Epithelial cell of esophagus (primary cell): ENCODE results near the gene MRLN.
A peak's percentile ranks its signal among the peaks of the same experiment; 100 is the strongest.

Source experiments
- DNase-seq: peaks from one replicate; pipeline ENCODE4 v3.0.0; 2010; ENCODE audit warnings: low read depth
- H3K4me3 ChIP-seq: 2 replicates; pipeline ENCODE4 v1.5.1; 2011; ENCODE audit warnings: mild to moderate bottlenecking, low read length, control low read depth
- CTCF ChIP-seq: IDR thresholded peaks from 2 replicates; pipeline ENCODE4 v1.5.1; 2011; ENCODE audit warnings: low read depth, mild to moderate bottlenecking, low read length, control low read depth, inconsistent platforms; ENCODE audit not compliant: insufficient read depth; ENCODE audit errors: missing control alignments

The MRLN gene

GRCh38 chr10:59700709-59701108 lies 52.5 kb downstream of the MRLN start:
- TF ChIP-seq CTCF = no peak
- no peak overlapping the region for H3K4me3 ChIP-seq

GRCh38 chr10:59698326-59698725 lies 54.9 kb downstream of the MRLN start:
- TF ChIP-seq CTCF = no peak
- no peak overlapping the region for H3K4me3 ChIP-seq
- DNase-seq = no peak

More at GRCh38 chr10:59700709-59701108, 52.5 kb downstream of the MRLN start:
- DNase-seq = no peak

- H3K4me3 ChIP-seq = no peak overlapping the region
- TF ChIP-seq CTCF = no peak
- no peak for DNase-seq
Observed at GRCh38 chr10:59695637-59696036, 57.6 kb downstream of the MRLN start.

GRCh38 chr10:59694936-59695335 lies 58.3 kb downstream of the MRLN start:
- DNase-seq = no peak
- H3K4me3 ChIP-seq = no peak overlapping the region
- no peak for TF ChIP-seq CTCF

GRCh38 chr10:59692113-59692512 lies 61.1 kb downstream of the MRLN start:
- no peak overlapping the region for H3K4me3 ChIP-seq
- no peak for TF ChIP-seq CTCF
- DNase-seq = no peak

- peak; percentile 78 for DNase-seq
- H3K4me3 ChIP-seq = no peak overlapping the region
- TF ChIP-seq CTCF = no peak
Observed at GRCh38 chr10:59688921-59689351, 64.3 kb downstream of the MRLN start.

GRCh38 chr10:59687657-59688056 lies 65.6 kb downstream of the MRLN start:
- no peak for DNase-seq
- H3K4me3 ChIP-seq = no peak overlapping the region
- TF ChIP-seq CTCF = no peak
